ENCODE data around the gene TTLL1. TPM values are rescaled to one million over a fixed set of nuclear protein-coding genes. Genes with fewer than 3 reads are reported as not detected.

Gene TTLL1
- total RNA-seq, 1 experiment from 2014 or later: 3.3 TPM

- intact Hi-C loops (cut with micrococcal nuclease; ENCODE audit: unreplicated experiment): loop anchor here (10.0 kb wide), 1 partner anchor 310 kb away; no protein-coding TSS in a partner anchor
- H3K9me3 Mint-ChIP-seq (ENCODE audit: low read depth, unreplicated experiment): peaks cover 4% of the 10 kb centered on the region
- no TSS peak for BruUV-seq (replicated peaks)
Measured at GRCh38 chr22:43094551-43094950, 5.4 kb upstream of the TTLL1 start.

GRCh38 chr22:43094085-43094484 is 4.9 kb upstream of the TTLL1 start:
- CTCF ChIA-PET: interaction anchor here (0.6 to 1.0 kb wide), 2 partner anchors 14 to 69 kb away, joined by 3 read pairs; no protein-coding TSS in a partner anchor
- peak; percentile 24 for DNase-seq
- intact Hi-C loops (cut with micrococcal nuclease; ENCODE audit: unreplicated experiment): loop anchor here (10.0 kb wide), 1 partner anchor 309 kb away; no protein-coding TSS in a partner anchor

More at GRCh38 chr22:43094551-43094950, 5.4 kb upstream of the TTLL1 start:
- Mint-ChIP-seq H3K4me3 (ENCODE audit: low read depth, unreplicated experiment) (no peak overlapping the region), H3K36me3 (ENCODE audit: insufficient read depth, unreplicated experiment) (peaks cover 11% of the 10 kb centered on the region), H3K4me1 (ENCODE audit: low read depth, unreplicated experiment) (no peaks in the 10 kb centered on the region), H3K27me3 (ENCODE audit: unreplicated experiment) (no peaks in the 10 kb centered on the region), H3K27ac (ENCODE audit: unreplicated experiment) (no peak overlapping the region)
- TF ChIP-seq CTCF (IDR thresholded peaks at IDR 0.05; ENCODE audit: unreplicated experiment): no peak
- CTCF ChIA-PET: no interaction called here
- no peak for DNase-seq

GRCh38 chr22:43092085-43092484 is 2.9 kb upstream of the TTLL1 start:
- intact Hi-C loops (cut with micrococcal nuclease; ENCODE audit: unreplicated experiment): loop anchor here (10.0 kb wide), 1 partner anchor 307 kb away; no protein-coding TSS in a partner anchor
- Mint-ChIP-seq H3K4me3 (ENCODE audit: low read depth, unreplicated experiment) (no peak overlapping the region), H3K27ac (ENCODE audit: unreplicated experiment) (no peak overlapping the region), H3K36me3 (ENCODE audit: insufficient read depth, unreplicated experiment) (peaks cover 18% of the 10 kb centered on the region), H3K27me3 (ENCODE audit: unreplicated experiment) (no peaks in the 10 kb centered on the region), H3K9me3 (ENCODE audit: low read depth, unreplicated experiment) (peaks cover 4% of the 10 kb centered on the region), H3K4me1 (ENCODE audit: low read depth, unreplicated experiment) (peaks cover 7% of the 10 kb centered on the region)
- no peak for DNase-seq
- CTCF ChIA-PET: interaction anchor here (0.7 kb wide), 1 partner anchor 22 kb away, joined by 6 read pairs; no protein-coding TSS in a partner anchor
- no peak for TF ChIP-seq CTCF (IDR thresholded peaks at IDR 0.05; ENCODE audit: unreplicated experiment)
- BruUV-seq (replicated peaks): no TSS peak

More at GRCh38 chr22:43094085-43094484, 4.9 kb upstream of the TTLL1 start:
- H3K9me3 Mint-ChIP-seq (ENCODE audit: low read depth, unreplicated experiment): peaks cover 4% of the 10 kb centered on the region
- no peaks in the 10 kb centered on the region for H3K27me3 Mint-ChIP-seq (ENCODE audit: unreplicated experiment)
- peaks cover 16% of the 10 kb centered on the region for H3K36me3 Mint-ChIP-seq (ENCODE audit: insufficient read depth, unreplicated experiment)
- TF ChIP-seq CTCF (IDR thresholded peaks at IDR 0.05; ENCODE audit: unreplicated experiment): no peak
- BruUV-seq (replicated peaks): no TSS peak
- no peak overlapping the region for H3K27ac Mint-ChIP-seq (ENCODE audit: unreplicated experiment)
- no peaks in the 10 kb centered on the region for H3K4me1 Mint-ChIP-seq (ENCODE audit: low read depth, unreplicated experiment)
- no peak overlapping the region for H3K4me3 Mint-ChIP-seq (ENCODE audit: low read depth, unreplicated experiment)

GRCh38 chr22:43090130-43090789 is 1.1 kb upstream of the TTLL1 start:
- no TSS peak for BruUV-seq (replicated peaks)
- no peak overlapping the region for H3K27ac Mint-ChIP-seq (ENCODE audit: unreplicated experiment)
- H3K36me3 Mint-ChIP-seq (ENCODE audit: insufficient read depth, unreplicated experiment): peaks cover 13% of the 10 kb centered on the region
- no peaks in the 10 kb centered on the region for H3K27me3 Mint-ChIP-seq (ENCODE audit: unreplicated experiment)
- TF ChIP-seq CTCF (IDR thresholded peaks at IDR 0.05; ENCODE audit: unreplicated experiment): peak; percentile 12
- DNase-seq: peak; percentile 60
- H3K4me1 Mint-ChIP-seq (ENCODE audit: low read depth, unreplicated experiment): peaks cover 7% of the 10 kb centered on the region
- CTCF ChIA-PET: interaction anchor here (0.6 to 1.0 kb wide), 8 partner anchors 9 to 362 kb away, joined by 3 to 9 read pairs (median 4); no protein-coding TSS in a partner anchor
- intact Hi-C loops (cut with micrococcal nuclease; ENCODE audit: unreplicated experiment): loop anchor here (10.0 kb wide), 1 partner anchor 305 kb away; no protein-coding TSS in a partner anchor
- no peak overlapping the region for H3K4me3 Mint-ChIP-seq (ENCODE audit: low read depth, unreplicated experiment)
- H3K9me3 Mint-ChIP-seq (ENCODE audit: low read depth, unreplicated experiment): peaks cover 2% of the 10 kb centered on the region
